Measurements from ENCODE around the gene SLC9A8. TPM values are rescaled to one million over a fixed set of nuclear protein-coding genes. Genes with fewer than 3 reads are reported as not detected.

The SLC9A8 gene
- total and polyA plus RNA-seq, 2 donors (not counting 1 experiment from before 2014, with no cell fraction given), result 17.8 to 29.7 TPM

DNA sequence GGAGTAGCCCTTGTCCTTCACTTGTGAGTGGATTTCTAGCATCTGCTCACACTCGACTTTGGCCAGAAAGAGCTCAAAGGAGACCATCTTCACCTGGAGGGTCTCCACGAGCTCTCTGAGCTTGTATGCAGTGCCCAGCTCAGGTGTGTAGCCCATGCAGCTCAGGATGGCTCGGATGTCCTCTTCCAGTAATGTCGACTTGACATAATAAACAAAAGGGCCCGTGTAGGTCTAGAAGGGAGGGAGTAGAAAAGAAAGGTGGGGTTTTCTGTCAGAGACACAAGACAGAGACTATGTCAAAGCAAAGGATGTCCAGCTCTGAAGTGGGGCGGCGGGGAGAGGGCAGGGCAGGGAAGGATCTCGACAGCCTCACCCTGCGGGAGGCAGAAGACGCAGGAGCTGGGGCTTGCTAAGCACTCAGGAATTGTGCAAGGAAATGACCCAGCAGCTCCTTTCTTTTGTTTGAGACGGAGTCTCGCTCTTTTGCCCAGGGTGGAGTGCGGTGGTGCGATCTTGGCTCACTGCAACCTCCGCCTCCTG, 94.1 kb downstream of the SLC9A8 start:
- Histone ChIP-seq H3K27me3 (replicated peaks in 1 of 4; ENCODE audit: control extremely low read depth in 1 of 4, control insufficient read depth in 3 of 4, insufficient read depth in 4 of 4, low read length in 3 of 4) (no peaks in the 10 kb centered on the region), H3K79me2 (ENCODE audit: control insufficient read depth, insufficient read depth, low read length) (peaks cover 36% of the 10 kb centered on the region), H3K36me3 (replicated peaks in 1 of 2; ENCODE audit: control extremely low read depth in 1 of 2, control insufficient read depth in 1 of 2, extremely low read depth in 1 of 2, insufficient read depth in 2 of 2, low read length in 1 of 2) (peaks cover 3 to 42% of the 10 kb centered on the region in 2 experiments), H4K20me1 (ENCODE audit: control insufficient read depth, insufficient read depth, low read length, poor library complexity, severe bottlenecking) (peaks cover 8% of the 10 kb centered on the region), H3K9me3 (ENCODE audit: control extremely low read depth in 1 of 3, control insufficient read depth in 2 of 3, insufficient read depth in 1 of 3, low read length in 2 of 3) (no peaks in the 10 kb centered on the region), H3K27ac (ENCODE audit: low read length in 2 of 2) (no peak overlapping the region), H3K4me2 (replicated peaks; ENCODE audit: low read depth, low read length, poor library complexity, severe bottlenecking) (no peak overlapping the region), H3K9ac (ENCODE audit: low read length) (no peak overlapping the region), H3K4me3 (ENCODE audit: control extremely low read depth in 1 of 5, extremely low read depth in 1 of 5, insufficient read depth in 1 of 5, low read depth in 2 of 5, low read length in 4 of 5) (no peak overlapping the region), H2AFZ (ENCODE audit: insufficient read depth, low read depth, low read length, poor library complexity, severe bottlenecking) (no peak overlapping the region), H3K4me1 (ENCODE audit: control insufficient read depth in 2 of 2, insufficient read depth in 2 of 2, low read length in 2 of 2) (no peaks in the 10 kb centered on the region)
- 91% methylated on average over 15 of the region's 15 CpGs for WGBS (ENCODE audit: insufficient coverage)
- Mint-ChIP-seq H3K27me3 (no peaks in the 10 kb centered on the region), H3K27ac (no peak overlapping the region), H3K4me3 (no peak overlapping the region), H3K9me3 (ENCODE audit: insufficient read depth) (no peaks in the 10 kb centered on the region), H3K4me1 (no peaks in the 10 kb centered on the region)
- ATAC-seq (ENCODE audit: low read depth), result no peak
- TF ChIP-seq, protein P1, sequence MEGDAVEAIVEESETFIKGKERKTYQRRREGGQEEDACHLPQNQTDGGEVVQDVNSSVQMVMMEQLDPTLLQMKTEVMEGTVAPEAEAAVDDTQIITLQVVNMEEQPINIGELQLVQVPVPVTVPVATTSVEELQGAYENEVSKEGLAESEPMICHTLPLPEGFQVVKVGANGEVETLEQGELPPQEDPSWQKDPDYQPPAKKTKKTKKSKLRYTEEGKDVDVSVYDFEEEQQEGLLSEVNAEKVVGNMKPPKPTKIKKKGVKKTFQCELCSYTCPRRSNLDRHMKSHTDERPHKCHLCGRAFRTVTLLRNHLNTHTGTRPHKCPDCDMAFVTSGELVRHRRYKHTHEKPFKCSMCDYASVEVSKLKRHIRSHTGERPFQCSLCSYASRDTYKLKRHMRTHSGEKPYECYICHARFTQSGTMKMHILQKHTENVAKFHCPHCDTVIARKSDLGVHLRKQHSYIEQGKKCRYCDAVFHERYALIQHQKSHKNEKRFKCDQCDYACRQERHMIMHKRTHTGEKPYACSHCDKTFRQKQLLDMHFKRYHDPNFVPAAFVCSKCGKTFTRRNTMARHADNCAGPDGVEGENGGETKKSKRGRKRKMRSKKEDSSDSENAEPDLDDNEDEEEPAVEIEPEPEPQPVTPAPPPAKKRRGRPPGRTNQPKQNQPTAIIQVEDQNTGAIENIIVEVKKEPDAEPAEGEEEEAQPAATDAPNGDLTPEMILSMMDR (IDR thresholded peaks at IDR 0.05), result no peak
- no peak for TF ChIP-seq EZH2 (IDR thresholded peaks at IDR 0.05; ENCODE audit: borderline replicate concordance, insufficient read depth, low read depth, low read length, poor library complexity, severe bottlenecking)
- ChIA-PET POLR2A (interaction anchor here (0.5 kb wide), 1 partner anchor 44 kb away, joined by 6 read pairs; no protein-coding TSS in a partner anchor), CTCF (interaction anchor here (0.7 to 1.0 kb wide), 2 partner anchors 22 to 365 kb away, joined by 3 to 4 read pairs; no protein-coding TSS in a partner anchor)
- intact Hi-C loops (cut with micrococcal nuclease), result no loop called here
- DNase-seq, result no peak

DNA sequence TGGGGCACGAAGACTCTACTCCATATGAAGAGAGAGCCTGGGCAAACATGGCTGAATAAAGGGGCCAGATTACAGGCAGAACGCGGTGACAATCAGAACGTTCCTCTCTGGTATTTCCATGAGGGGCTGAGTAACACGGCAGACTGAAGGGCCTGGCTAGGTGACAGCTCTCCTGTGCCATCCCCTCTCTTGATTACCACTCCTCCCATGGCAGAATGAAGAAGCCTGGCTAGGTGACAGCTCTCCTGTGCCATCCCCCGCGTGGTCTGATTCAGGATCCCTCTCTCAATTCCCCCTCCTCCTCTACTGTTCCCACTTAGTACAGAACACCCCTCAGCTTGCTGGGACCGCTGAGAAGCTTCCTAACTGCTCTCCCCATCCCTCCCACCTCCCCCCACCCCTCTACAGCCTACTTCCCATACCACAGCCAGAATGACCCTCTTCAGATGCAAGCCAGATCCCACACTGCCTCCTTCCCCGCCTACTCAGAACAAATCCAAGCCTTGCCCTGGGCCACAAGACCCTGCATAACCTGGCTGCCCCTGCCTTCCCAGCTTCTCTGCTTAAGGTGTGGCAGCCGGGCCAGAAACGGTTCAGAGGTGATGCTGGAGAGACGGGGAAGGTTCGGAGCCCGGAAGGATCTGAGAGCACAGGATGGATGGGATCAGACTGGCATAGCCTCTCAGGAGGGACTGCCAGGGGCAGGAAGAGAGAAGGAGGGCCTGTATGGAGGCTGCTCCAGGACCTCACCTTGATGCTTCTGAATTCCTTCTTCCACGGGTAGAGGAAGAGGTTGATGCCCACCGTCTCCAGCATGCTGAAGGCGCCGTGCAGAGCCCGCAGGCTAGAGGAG, 95.0 kb downstream of the SLC9A8 start:
- Mint-ChIP-seq H3K27ac (no peak overlapping the region), H3K27me3 (no peaks in the 10 kb centered on the region), H3K4me3 (no peak overlapping the region), H3K4me1 (peaks cover 2% of the 10 kb centered on the region), H3K9me3 (ENCODE audit: insufficient read depth) (no peaks in the 10 kb centered on the region)
- no peaks in the 10 kb centered on the region for H3K4me1 ChIP-seq (ENCODE audit: control insufficient read depth in 2 of 2, insufficient read depth in 2 of 2, low read length in 2 of 2)
- no peak overlapping the region for H2AFZ ChIP-seq (ENCODE audit: insufficient read depth, low read depth, low read length, poor library complexity, severe bottlenecking)
- no peak overlapping the region for H3K4me2 ChIP-seq (replicated peaks; ENCODE audit: low read depth, low read length, poor library complexity, severe bottlenecking)
- ChIA-PET CTCF (interaction anchor here (0.7 kb wide), 1 partner anchor 366 kb away, joined by 3 read pairs; no protein-coding TSS in a partner anchor), POLR2A (no interaction called here)
- H3K79me2 ChIP-seq (ENCODE audit: control insufficient read depth, insufficient read depth, low read length), result peaks cover 43% of the 10 kb centered on the region
- peaks cover 3 to 42% of the 10 kb centered on the region in 2 experiments for H3K36me3 ChIP-seq (replicated peaks in 1 of 2; ENCODE audit: control extremely low read depth in 1 of 2, control insufficient read depth in 1 of 2, extremely low read depth in 1 of 2, insufficient read depth in 2 of 2, low read length in 1 of 2)
- H3K27me3 ChIP-seq (replicated peaks in 1 of 4; ENCODE audit: control extremely low read depth in 1 of 4, control insufficient read depth in 3 of 4, insufficient read depth in 4 of 4, low read length in 3 of 4), result no peaks in the 10 kb centered on the region
- no peak overlapping the region for H3K9ac ChIP-seq (ENCODE audit: low read length)
- WGBS (ENCODE audit: insufficient coverage), result 98% methylated on average over 19 of the region's 19 CpGs
- H3K9me3 ChIP-seq (ENCODE audit: control extremely low read depth in 1 of 3, control insufficient read depth in 2 of 3, insufficient read depth in 1 of 3, low read length in 2 of 3), result no peaks in the 10 kb centered on the region
- H3K27ac ChIP-seq (ENCODE audit: low read length in 2 of 2), result no peak overlapping the region
- no peak overlapping the region for H3K4me3 ChIP-seq (ENCODE audit: control extremely low read depth in 1 of 5, extremely low read depth in 1 of 5, insufficient read depth in 1 of 5, low read depth in 2 of 5, low read length in 4 of 5)
- ATAC-seq (ENCODE audit: low read depth) (no peak), DNase-seq (no peak)
- intact Hi-C loops (cut with micrococcal nuclease), result no loop called here
- peaks cover 12% of the 10 kb centered on the region for H4K20me1 ChIP-seq (ENCODE audit: control insufficient read depth, insufficient read depth, low read length, poor library complexity, severe bottlenecking)
- TF ChIP-seq EZH2 (IDR thresholded peaks at IDR 0.05; ENCODE audit: borderline replicate concordance, insufficient read depth, low read depth, low read length, poor library complexity, severe bottlenecking), result no peak
- TF ChIP-seq, protein P1 (IDR thresholded peaks at IDR 0.05), result no peak

Data from B cell (primary cell).